H1 (cell line): Measurements from ENCODE around the gene ATG4C. TPM values are rescaled to one million over a fixed set of nuclear protein-coding genes. Genes with fewer than 3 reads are reported as not detected.
A peak's percentile ranks its signal among the peaks of the same experiment; 100 is the strongest.

Experiments
- CTCF ChIA-PET: fragments of 300-600 bp; sonication (Branson Sonifier 250); formaldehyde crosslinking; loops from one replicate; lab custom pipeline; 2021; ENCODE audit not compliant: partially characterized antibody; lab: Charles Lee
- POLR2A ChIA-PET: fragments of 300-600 bp; sonication (Branson Sonifier 250); formaldehyde crosslinking; loops from one replicate; lab custom pipeline; 2021; ENCODE audit warnings: inconsistent platforms; ENCODE audit not compliant: partially characterized antibody; lab: Charles Lee
- DNase-seq, 2 experiments: peaks; one replicate each; pipeline versions ENCODE4 v3.0.0 to v3.0.0-alpha.2; 2010 to 2022; ENCODE audit warnings: low spot score in 2 of 2, low read depth in 1 of 2, mixed read lengths in 1 of 2
- FAIRE-seq: peaks from 2 replicates; lab custom pipeline; 2011; peaks lifted over from hg19 to GRCh38; lab: Jason Lieb, UNC
- H2AFZ ChIP-seq: 2 replicates; pipeline ENCODE4 v1.8.1; 2012; ENCODE audit warnings: low read length, inconsistent platforms
- H2AK5ac ChIP-seq: 2 replicates; pipeline ENCODE4 v1.6.1; 2013; ENCODE audit warnings: low read depth, low read length
- H2BK120ac ChIP-seq: replicated peaks from 2 replicates; pipeline ENCODE3; 2013; ENCODE audit warnings: low read depth, low read length, inconsistent platforms
- H2BK12ac ChIP-seq: 2 replicates; pipeline ENCODE4 v1.6.1; 2013; ENCODE audit warnings: low read depth, low read length
- H2BK15ac ChIP-seq: 2 replicates; pipeline ENCODE4 v1.6.1; 2013; ENCODE audit warnings: low read length
- H2BK20ac ChIP-seq: 2 replicates; pipeline ENCODE4 v1.6.1; 2013; ENCODE audit warnings: low read length
- H2BK5ac ChIP-seq: 2 replicates; pipeline ENCODE4 v1.6.1; 2013; ENCODE audit warnings: low read depth, low read length
- H3K14ac ChIP-seq: 2 replicates; pipeline ENCODE4 v1.6.1; 2013; ENCODE audit warnings: inconsistent platforms; ENCODE audit not compliant: insufficient read length
- H3K18ac ChIP-seq: 2 replicates; pipeline ENCODE4 v1.6.1; 2013; ENCODE audit warnings: low read length; ENCODE audit errors: extremely low read depth
- H3K23ac ChIP-seq: 2 replicates; pipeline ENCODE4 v1.6.1; 2013; ENCODE audit warnings: inconsistent platforms; ENCODE audit not compliant: insufficient read length
- H3K23me2 ChIP-seq: 2 replicates; pipeline ENCODE4 v1.6.1; 2013; ENCODE audit warnings: low read depth, low read length
- H3K27ac ChIP-seq: 2 replicates; pipeline ENCODE4 v1.6.1; 2011; ENCODE audit warnings: low read depth, low read length, inconsistent platforms
- H3K27me3 ChIP-seq, 4 experiments: replicated peaks in 1 of 4; 1 replicate in 1 of 4; 2 replicates in 3 of 4; pipeline versions ENCODE4 v1.6.1 to v1.8.1; 2011 to 2013; ENCODE audit warnings: low read length in 3 of 4, mild to moderate bottlenecking in 3 of 4, inconsistent platforms in 2 of 4, mixed read lengths in 2 of 4, moderate library complexity in 1 of 4; ENCODE audit not compliant: control insufficient read depth in 3 of 4, insufficient read depth in 3 of 4; ENCODE audit errors: extremely low read depth in 1 of 4
- H3K36me3 ChIP-seq, 4 experiments: 2 replicates each; pipeline versions ENCODE4 v1.6.1 to v1.8.1; 2011 to 2013; ENCODE audit warnings: mild to moderate bottlenecking in 4 of 4, low read length in 3 of 4, moderate library complexity in 2 of 4, control low read depth in 1 of 4, inconsistent platforms in 1 of 4; ENCODE audit not compliant: insufficient read depth in 4 of 4, control insufficient read depth in 2 of 4
- H3K4ac ChIP-seq: replicated peaks from 2 replicates; pipeline ENCODE3; 2013; ENCODE audit warnings: low read length, low read depth, mixed read lengths, inconsistent platforms; ENCODE audit not compliant: insufficient read length
- H3K4me1 ChIP-seq, 4 experiments: replicated peaks in 1 of 4; 1 replicate in 1 of 4; 2 replicates in 3 of 4; pipeline versions ENCODE4 v1.6.1 to v1.8.1; 2011 to 2013; ENCODE audit warnings: low read length in 3 of 4, inconsistent platforms in 2 of 4, mixed read lengths in 1 of 4; ENCODE audit not compliant: insufficient read depth in 4 of 4, control insufficient read depth in 3 of 4
- H3K4me2 ChIP-seq, 2 experiments: 2 replicates each; pipeline versions ENCODE4 v1.6.1 to v1.8.1; 2011 to 2013; ENCODE audit warnings: low read depth in 2 of 2, low read length in 2 of 2, control low read depth in 1 of 2, inconsistent platforms in 1 of 2, mild to moderate bottlenecking in 1 of 2; ENCODE audit not compliant: insufficient read depth in 1 of 2
- H3K4me3 ChIP-seq, 4 experiments: fragments of 200-600, 300-600 bp in 1 of 4; sonication (generic), shearing (Covaris generic), sonication (Bioruptor Twin) in 1 of 4; 2 replicates each; pipeline versions ENCODE4 v1.5.1 to v1.8.1; 2011 to 2016; ENCODE audit warnings: low read length in 4 of 4, low read depth in 3 of 4, control low read depth in 2 of 4, inconsistent platforms in 2 of 4, mild to moderate bottlenecking in 2 of 4, mixed read lengths in 1 of 4, moderate library complexity in 1 of 4; ENCODE audit not compliant: insufficient read depth in 2 of 4; ENCODE audit errors: extremely low read depth in 1 of 4
- H3K56ac ChIP-seq: replicated peaks from 2 replicates; pipeline ENCODE3; 2013; ENCODE audit warnings: low read depth, mild to moderate bottlenecking, mixed read lengths, low read length, inconsistent platforms; ENCODE audit not compliant: insufficient read length
- H3K79me1 ChIP-seq: 2 replicates; pipeline ENCODE4 v1.6.1; 2013; ENCODE audit warnings: low read depth, low read length, control low read depth
- H3K79me2 ChIP-seq, 2 experiments: 2 replicates each; pipeline versions ENCODE4 v1.6.1 to v1.8.1; 2012 to 2013; ENCODE audit warnings: low read length in 2 of 2, mild to moderate bottlenecking in 2 of 2, inconsistent platforms in 1 of 2; ENCODE audit not compliant: insufficient read depth in 2 of 2, control insufficient read depth in 1 of 2
- H3K9ac ChIP-seq, 4 experiments: replicated peaks in 1 of 4; 1 replicate in 1 of 4; 2 replicates in 3 of 4; pipeline versions ENCODE4 v1.6.1 to v1.8.1; 2011 to 2013; ENCODE audit warnings: low read depth in 3 of 4, low read length in 3 of 4, control low read depth in 2 of 4, mild to moderate bottlenecking in 2 of 4, moderate library complexity in 2 of 4, inconsistent platforms in 1 of 4; ENCODE audit errors: extremely low read depth in 1 of 4
- H3K9me3 ChIP-seq, 2 experiments: 2 replicates each; pipeline versions ENCODE4 v1.6.1 to v1.8.1; 2012 to 2013; ENCODE audit warnings: mild to moderate bottlenecking in 2 of 2, moderate library complexity in 2 of 2, control low read depth in 1 of 2, inconsistent platforms in 1 of 2, low read depth in 1 of 2, low read length in 1 of 2, mixed read lengths in 1 of 2; ENCODE audit not compliant: insufficient read depth in 2 of 2
- H4K20me1 ChIP-seq, 2 experiments: replicated peaks in 1 of 2; 2 replicates each; pipeline versions ENCODE3 to v1.8.1; 2011 to 2013; ENCODE audit warnings: inconsistent platforms in 2 of 2, low read length in 2 of 2, mild to moderate bottlenecking in 1 of 2; ENCODE audit not compliant: insufficient read depth in 2 of 2, control insufficient read depth in 1 of 2
- H4K5ac ChIP-seq: 2 replicates; pipeline ENCODE4 v1.6.1; 2013; ENCODE audit warnings: low read length, low read depth, mixed read lengths, inconsistent platforms; ENCODE audit not compliant: insufficient read length
- H4K8ac ChIP-seq: 2 replicates; pipeline ENCODE4 v1.8.0; 2013; ENCODE audit warnings: mild to moderate bottlenecking, moderate library complexity, low read length, inconsistent platforms; ENCODE audit not compliant: insufficient read depth; ENCODE audit errors: extremely low read depth
- H4K91ac ChIP-seq: replicated peaks from 2 replicates; pipeline ENCODE3; 2013; ENCODE audit warnings: low read length, mixed read lengths, inconsistent platforms; ENCODE audit not compliant: insufficient read length
- ASH2L ChIP-seq: fragments of 200-600, 300-600 bp; sonication (generic); IDR thresholded peaks from one replicate; pipeline ENCODE4 v1.7.1; 2017; ENCODE audit warnings: low read length
- CHD1 ChIP-seq: IDR thresholded peaks from 2 replicates; pipeline ENCODE4 v1.6.1; 2012; ENCODE audit warnings: low read depth, low read length, improper control_type of control experiment
- CTBP2 ChIP-seq: IDR thresholded peaks from 2 replicates; pipeline ENCODE4 v1.7.0; 2011; ENCODE audit warnings: borderline replicate concordance, mild to moderate bottlenecking, moderate library complexity, mixed read lengths, low read length; ENCODE audit not compliant: insufficient read depth, insufficient read length
- JUND ChIP-seq: IDR thresholded peaks from 2 replicates; pipeline ENCODE4 v1.6.1; 2011; ENCODE audit warnings: mild to moderate bottlenecking, improper control_type of control experiment, low read length
- MAFK ChIP-seq: IDR thresholded peaks from 2 replicates; pipeline ENCODE4 v1.6.1; 2012; ENCODE audit warnings: low read depth, mild to moderate bottlenecking, improper control_type of control experiment, low read length
- NRF1 ChIP-seq: IDR thresholded peaks from 2 replicates; pipeline ENCODE4 v1.6.1; 2011; ENCODE audit warnings: mild to moderate bottlenecking, low read depth, low read length, improper control_type of control experiment
- RAD21 ChIP-seq, 2 experiments: IDR thresholded peaks in 1 of 2; conservative IDR thresholded peaks in 1 of 2; 2 replicates each; pipeline ENCODE4 v1.6.1; 2011; ENCODE audit warnings: low read depth in 2 of 2, low read length in 2 of 2, improper control_type of control experiment in 1 of 2, inconsistent platforms in 1 of 2, mild to moderate bottlenecking in 1 of 2, moderate library complexity in 1 of 2
- YY1 ChIP-seq: IDR thresholded peaks from 2 replicates; pipeline ENCODE4 v1.6.1; 2011; ENCODE audit warnings: low read depth, mild to moderate bottlenecking, low read length
- WGBS, 2 experiments: shearing (Covaris generic) in 1 of 2; methylation state at CpG; one replicate each; pipeline versions ENCODE4 v1.1.6 to v1.1.7; 2013 to 2015; ENCODE audit warnings: low lambda C conversion rate in 2 of 2, mixed read lengths in 2 of 2, inconsistent platforms in 1 of 2, low coverage in 1 of 2, missing lambda C conversion rate in 1 of 2; ENCODE audit not compliant: insufficient replicate concordance in 2 of 2, insufficient coverage in 1 of 2, insufficient read length in 1 of 2; ENCODE audit errors: extremely low coverage in 1 of 2, missing lambda C conversion rate in 1 of 2; 5-methylcytosine and 5-hydroxymethylcytosine counted together
- polyA plus RNA-seq, 7 experiments: library from polyadenylated mRNA; depleted of rRNA in 3 of 7; stranded (reverse) in 5 of 7; unstranded in 2 of 7; fragments of >200 nt in 5 of 7; fragments of 200-250 nt in 2 of 7; gene quantifications; 1 replicate in 5 of 7; 2 replicates in 1 of 7; 4 replicates in 1 of 7; pipeline versions ENCODE4 v1.2.1 to v1.2.3, GENCODE V29; 2011 to 2013; ENCODE audit warnings: missing spikeins in 2 of 7, mixed read lengths in 2 of 7
- total RNA-seq: library from RNA; stranded (reverse); fragmentation: NEBNext Ultra II Directional; extraction: Animal tissue kit (Norgen Biotek cat#: 25700); gene quantifications from 2 replicates; pipeline ENCODE4 v1.2.1, GENCODE V29; 2021
- TF ChIP-seq, protein P1 (sequence below), 3 experiments: IDR thresholded peaks; 1 replicate in 2 of 3; 2 replicates in 1 of 3; pipeline versions ENCODE4 v1.5.1 to v1.6.1; 2011; ENCODE audit warnings: low read length in 3 of 3, mild to moderate bottlenecking in 3 of 3, inconsistent platforms in 2 of 3, low read depth in 1 of 3, moderate library complexity in 1 of 3; ENCODE audit not compliant: insufficient read depth in 1 of 3; ENCODE audit errors: control extremely low read depth in 1 of 3
- TF ChIP-seq, protein P2 (sequence below): IDR thresholded peaks from 2 replicates; pipeline ENCODE4 v1.6.1; 2011; ENCODE audit warnings: low read length, improper control_type of control experiment

Gene ATG4C
- total and polyA plus RNA-seq, 2 of the 8 experiments (the other 6 are each of a cell fraction or from before 2014, with no cell fraction given), result 5.1 to 22.2 TPM

DNA sequence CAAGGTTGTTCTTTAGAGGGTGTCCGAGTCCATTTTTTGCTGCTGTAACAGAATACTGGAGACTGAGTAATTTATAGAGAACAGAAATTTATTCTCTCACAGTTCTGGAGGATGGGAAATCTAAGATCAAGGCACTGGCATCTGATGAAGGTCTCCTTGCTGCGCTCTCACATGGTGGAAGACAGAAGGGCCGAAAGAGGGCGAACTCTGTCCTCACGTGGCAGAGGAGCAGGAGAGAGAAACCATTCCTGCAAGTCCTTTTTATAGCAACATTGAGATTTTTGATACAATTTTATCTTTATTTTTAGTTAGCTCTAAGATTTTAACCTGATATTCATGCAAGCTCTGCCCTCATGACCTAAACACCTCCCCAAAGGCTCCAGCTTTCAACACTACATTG, 48.3 kb downstream of the ATG4C start:
- H4K5ac ChIP-seq, result no peak overlapping the region
- no peak overlapping the region for H3K4me2 ChIP-seq
- no peaks in the 10 kb centered on the region for H3K9me3 ChIP-seq
- H3K4me3 ChIP-seq, result no peak overlapping the region
- no peak overlapping the region for H2BK15ac ChIP-seq
- H4K91ac ChIP-seq, result no peak overlapping the region
- POLR2A ChIA-PET, result interaction anchor here (1.1 kb wide), 1 partner anchor 9 kb away, joined by 4 read pairs; no protein-coding TSS in a partner anchor
- H2BK120ac ChIP-seq, result no peak overlapping the region
- no peak overlapping the region for H2BK12ac ChIP-seq
- FAIRE-seq (no peak), DNase-seq (no peak)
- WGBS, 2 experiments, result 79% methylated on average over 5 of the region's 5 CpGs; no CpG with 5 or more reads in 1 of the 2 experiments
- no peak overlapping the region for H3K18ac ChIP-seq
- H3K79me2 ChIP-seq, result no peaks in the 10 kb centered on the region
- CTCF ChIA-PET, result interaction anchor here (1.0 to 1.8 kb wide), 4 partner anchors 10 to 75 kb away, joined by 3 to 8 read pairs (median 5); no protein-coding TSS in a partner anchor
- H2BK5ac ChIP-seq, result no peak overlapping the region
- no peak overlapping the region for H3K14ac ChIP-seq
- peaks cover 0 to 1% (median 0%) of the 10 kb centered on the region in 4 experiments; a peak in 1 of 7 replicates for H3K27me3 ChIP-seq
- H2BK20ac ChIP-seq, result no peak overlapping the region
- H3K56ac ChIP-seq, result no peak overlapping the region
- H3K27ac ChIP-seq, result no peak overlapping the region
- H2AFZ ChIP-seq, result no peak overlapping the region
- no peaks in the 10 kb centered on the region for H3K4me1 ChIP-seq
- H3K36me3 ChIP-seq, result peaks cover 0 to 4% (median 0%) of the 10 kb centered on the region in 4 experiments; a peak in 1 of 8 replicates
- no peak overlapping the region for H2AK5ac ChIP-seq
- no peak overlapping the region for H3K23ac ChIP-seq
- H3K4ac ChIP-seq, result no peak overlapping the region
- no peak overlapping the region for H4K8ac ChIP-seq
- H3K9ac ChIP-seq, result no peak overlapping the region
- H3K23me2 ChIP-seq, result no peaks in the 10 kb centered on the region
- no peaks in the 10 kb centered on the region for H4K20me1 ChIP-seq
- H3K79me1 ChIP-seq, result no peaks in the 10 kb centered on the region
- TF ChIP-seq RAD21 (IDR thresholded peaks at IDR 0.05 in 1 of 2, conservative IDR thresholded peaks at IDR 0.05 in 1 of 2; ENCODE audit: low read depth in 2 of 2, low read length in 2 of 2) (peak; percentile 24 to 35; a peak in 2 of 4 replicates), ASH2L (no peak), CHD1 (no peak), YY1 (no peak), CTBP2 (no peak), MAFK (no peak), JUND (no peak), NRF1 (no peak)
- TF ChIP-seq, protein P1, sequence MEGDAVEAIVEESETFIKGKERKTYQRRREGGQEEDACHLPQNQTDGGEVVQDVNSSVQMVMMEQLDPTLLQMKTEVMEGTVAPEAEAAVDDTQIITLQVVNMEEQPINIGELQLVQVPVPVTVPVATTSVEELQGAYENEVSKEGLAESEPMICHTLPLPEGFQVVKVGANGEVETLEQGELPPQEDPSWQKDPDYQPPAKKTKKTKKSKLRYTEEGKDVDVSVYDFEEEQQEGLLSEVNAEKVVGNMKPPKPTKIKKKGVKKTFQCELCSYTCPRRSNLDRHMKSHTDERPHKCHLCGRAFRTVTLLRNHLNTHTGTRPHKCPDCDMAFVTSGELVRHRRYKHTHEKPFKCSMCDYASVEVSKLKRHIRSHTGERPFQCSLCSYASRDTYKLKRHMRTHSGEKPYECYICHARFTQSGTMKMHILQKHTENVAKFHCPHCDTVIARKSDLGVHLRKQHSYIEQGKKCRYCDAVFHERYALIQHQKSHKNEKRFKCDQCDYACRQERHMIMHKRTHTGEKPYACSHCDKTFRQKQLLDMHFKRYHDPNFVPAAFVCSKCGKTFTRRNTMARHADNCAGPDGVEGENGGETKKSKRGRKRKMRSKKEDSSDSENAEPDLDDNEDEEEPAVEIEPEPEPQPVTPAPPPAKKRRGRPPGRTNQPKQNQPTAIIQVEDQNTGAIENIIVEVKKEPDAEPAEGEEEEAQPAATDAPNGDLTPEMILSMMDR (IDR thresholded peaks at IDR 0.05; ENCODE audit: control extremely low read depth in 1 of 3, insufficient read depth in 1 of 3, low read depth in 1 of 3, low read length in 3 of 3), result peak in 1 of 3 experiments; percentile 14; a peak in 1 of 4 replicates
- TF ChIP-seq, protein P2, sequence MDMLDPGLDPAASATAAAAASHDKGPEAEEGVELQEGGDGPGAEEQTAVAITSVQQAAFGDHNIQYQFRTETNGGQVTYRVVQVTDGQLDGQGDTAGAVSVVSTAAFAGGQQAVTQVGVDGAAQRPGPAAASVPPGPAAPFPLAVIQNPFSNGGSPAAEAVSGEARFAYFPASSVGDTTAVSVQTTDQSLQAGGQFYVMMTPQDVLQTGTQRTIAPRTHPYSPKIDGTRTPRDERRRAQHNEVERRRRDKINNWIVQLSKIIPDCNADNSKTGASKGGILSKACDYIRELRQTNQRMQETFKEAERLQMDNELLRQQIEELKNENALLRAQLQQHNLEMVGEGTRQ, result no peak
